Fibroblast of the conjunctiva (primary cell): ENCODE measurements around the gene GDI1.
A peak's percentile ranks its signal among the peaks of the same experiment; 100 is the strongest.

Source experiments
- DNase-seq: peaks from one replicate; pipeline ENCODE4 v3.0.0-alpha.2; 2010; ENCODE audit warnings: low read depth

GDI1 gene

DNA sequence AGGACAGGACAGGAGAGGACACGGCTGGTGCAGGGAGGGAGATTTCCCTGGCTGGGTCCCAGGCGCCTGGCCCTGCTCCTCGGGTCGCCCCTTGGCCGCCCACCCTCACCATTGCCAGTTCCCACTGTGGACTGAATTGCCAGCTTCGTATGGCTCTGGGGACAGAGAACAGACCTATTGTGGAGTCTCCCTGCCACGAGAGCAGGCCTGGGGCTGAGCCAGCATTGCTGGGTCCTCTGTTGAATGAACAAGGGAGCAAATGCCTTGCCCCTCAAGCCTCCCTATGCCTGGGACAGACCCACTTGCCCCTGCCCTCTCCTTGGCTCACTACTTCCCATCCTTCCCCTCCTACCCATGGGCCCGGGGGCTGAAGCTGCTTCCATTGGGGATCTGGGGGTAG, 25.4 kb downstream of the GDI1 start:
- DNase-seq, result no peak

DNA sequence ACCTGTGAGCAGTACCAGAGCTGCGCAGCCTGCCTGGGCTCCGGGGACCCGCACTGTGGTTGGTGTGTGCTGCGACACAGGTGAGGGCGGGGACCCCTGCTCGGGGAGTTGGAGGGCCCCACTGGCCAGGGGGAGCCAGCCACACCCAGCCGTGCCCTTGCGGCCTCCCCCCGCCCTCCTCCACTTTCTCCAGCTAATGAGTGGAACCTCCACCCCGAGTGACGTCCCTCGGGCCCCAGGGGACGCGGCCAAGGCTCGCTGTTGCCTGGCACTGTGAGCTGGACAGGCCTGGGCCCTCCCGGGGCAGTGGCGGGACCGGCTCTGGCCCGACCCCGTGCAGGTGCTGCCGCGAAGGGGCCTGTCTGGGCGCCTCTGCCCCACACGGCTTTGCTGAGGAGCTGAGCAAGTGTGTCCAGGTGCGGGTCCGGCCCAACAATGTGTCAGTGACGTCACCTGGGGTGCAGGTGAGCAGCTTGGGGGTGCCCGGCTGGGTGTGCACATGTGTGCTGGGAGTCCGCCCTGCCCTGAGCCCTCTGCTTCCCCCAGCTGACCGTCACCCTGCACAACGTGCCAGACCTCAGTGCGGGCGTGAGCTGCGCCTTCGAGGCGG, 26.8 kb downstream of the GDI1 start:
- no peak for DNase-seq

DNA sequence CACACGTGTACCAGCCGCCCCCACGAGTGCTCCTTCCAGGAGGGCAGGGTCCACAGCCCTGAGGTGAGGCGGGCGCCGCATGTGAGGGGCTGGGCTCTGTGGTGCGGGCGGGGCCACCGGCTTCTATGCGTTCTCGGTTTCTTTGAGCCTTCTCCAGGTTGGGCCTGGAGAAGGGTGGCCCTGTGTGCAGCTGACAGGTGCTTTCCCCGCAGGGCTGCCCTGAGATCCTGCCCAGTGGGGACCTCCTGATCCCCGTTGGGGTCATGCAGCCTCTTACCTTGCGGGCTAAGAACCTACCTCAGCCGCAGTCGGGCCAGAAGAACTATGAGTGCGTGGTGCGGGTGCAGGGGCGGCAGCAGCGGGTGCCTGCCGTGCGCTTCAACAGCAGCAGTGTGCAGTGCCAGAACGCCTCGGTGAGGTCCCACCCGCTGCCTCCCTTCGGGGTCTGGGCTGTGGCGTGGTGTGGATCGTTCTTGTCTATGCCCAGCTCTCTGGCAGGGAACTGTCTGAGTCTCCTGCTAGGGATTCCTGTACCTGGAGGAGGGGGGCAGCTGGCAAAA, 27.9 kb downstream of the GDI1 start:
- no peak for DNase-seq

DNA sequence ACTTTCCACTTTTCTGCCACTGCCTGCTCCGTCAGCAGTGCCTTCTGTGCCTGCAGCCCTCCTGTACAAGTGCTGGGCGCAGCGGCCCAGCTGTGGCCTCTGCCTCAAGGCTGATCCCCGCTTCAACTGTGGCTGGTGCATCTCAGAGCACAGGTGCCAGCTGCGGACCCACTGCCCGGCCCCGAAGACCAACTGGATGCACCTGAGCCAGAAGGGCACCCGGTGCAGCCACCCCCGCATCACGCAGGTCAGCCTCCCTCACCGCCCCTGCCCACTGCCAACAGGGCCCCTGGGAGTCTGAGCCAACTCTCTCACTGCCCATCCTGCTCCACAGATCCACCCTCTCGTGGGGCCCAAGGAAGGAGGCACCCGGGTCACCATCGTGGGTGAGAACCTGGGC, 28.6 kb downstream of the GDI1 start:
- no peak for DNase-seq

DNA sequence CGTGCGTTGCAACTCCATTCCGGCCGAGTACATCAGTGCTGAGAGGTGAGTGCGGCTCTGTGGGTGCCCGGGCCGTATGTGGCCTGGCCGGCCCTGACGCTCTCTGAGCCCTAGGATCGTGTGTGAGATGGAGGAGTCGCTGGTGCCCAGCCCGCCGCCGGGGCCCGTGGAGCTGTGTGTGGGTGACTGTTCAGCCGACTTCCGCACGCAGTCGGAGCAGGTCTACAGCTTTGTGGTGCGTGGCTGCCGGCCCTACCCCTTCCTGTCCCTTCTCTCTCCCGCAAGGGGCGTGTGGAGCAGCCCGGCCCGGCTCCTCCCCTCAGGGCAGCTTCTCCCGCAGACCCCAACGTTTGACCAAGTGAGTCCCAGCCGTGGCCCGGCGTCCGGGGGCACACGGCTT, 29.1 kb downstream of the GDI1 start:
- DNase-seq, result no peak

DNA sequence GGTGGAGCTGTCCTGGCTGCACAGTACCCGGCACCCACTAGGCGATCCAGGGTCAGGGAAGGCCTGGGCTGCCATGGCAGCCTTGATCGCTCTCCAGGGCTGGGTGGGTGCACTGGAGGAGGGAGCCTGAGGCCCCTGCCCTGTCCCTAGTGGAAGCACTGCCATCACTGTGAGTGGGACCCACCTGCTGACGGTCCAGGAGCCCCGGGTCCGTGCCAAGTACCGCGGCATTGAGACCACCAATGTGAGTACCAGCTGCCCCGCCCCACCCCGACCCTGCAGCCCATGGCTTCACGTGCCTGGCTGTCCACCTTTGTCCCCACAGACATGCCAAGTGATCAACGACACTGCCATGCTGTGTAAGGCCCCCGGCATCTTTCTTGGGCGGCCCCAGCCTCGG, 30.0 kb downstream of the GDI1 start:
- no peak for DNase-seq

DNA sequence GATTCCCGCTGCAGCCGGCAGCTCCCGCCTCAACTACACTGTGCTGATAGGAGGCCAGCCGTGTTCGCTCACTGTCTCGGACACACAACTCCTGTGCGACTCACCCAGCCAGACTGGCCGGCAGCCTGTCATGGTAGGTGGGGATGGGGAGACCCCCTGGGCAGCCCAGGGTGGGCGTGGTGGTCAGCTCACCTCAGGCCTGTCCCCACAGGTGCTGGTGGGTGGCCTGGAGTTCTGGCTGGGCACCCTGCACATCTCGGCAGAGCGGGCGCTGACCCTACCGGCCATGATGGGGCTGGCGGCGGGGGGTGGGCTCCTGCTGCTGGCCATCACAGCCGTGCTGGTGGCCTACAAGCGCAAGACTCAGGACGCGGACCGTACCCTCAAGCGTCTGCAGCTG, 30.6 kb downstream of the GDI1 start:
- no peak for DNase-seq

DNA sequence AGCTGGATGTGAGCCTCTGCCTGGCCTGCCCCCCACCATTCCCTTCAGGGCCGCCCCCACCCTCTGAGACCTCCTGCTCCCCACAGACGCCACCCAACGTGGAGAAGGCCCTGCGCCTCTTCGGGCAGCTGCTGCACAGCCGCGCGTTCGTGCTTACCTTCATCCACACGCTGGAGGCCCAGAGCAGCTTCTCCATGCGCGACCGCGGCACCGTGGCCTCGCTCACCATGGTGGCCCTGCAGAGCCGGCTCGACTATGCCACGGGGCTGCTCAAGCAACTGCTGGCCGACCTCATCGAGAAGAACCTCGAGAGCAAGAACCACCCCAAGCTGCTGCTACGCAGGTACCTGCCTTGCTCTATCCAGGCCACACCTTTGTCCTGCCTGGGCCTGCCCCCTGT, 31.3 kb downstream of the GDI1 start:
- no peak for DNase-seq

DNA sequence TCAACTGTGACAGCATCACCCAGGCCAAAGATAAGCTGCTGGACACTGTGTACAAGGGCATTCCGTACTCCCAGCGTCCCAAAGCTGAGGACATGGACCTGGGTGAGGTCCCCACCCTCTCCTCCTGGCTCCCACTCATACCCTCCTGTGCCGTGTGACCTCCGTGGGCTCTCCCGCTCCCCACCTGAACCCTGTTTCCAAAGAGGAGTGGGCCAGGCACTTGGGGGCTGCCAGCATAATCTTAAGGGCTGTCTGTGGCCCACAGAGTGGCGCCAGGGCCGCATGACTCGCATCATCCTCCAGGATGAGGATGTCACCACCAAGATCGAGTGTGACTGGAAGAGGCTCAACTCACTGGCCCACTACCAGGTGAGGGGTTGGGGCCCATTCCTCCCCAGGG, 32.2 kb downstream of the GDI1 start:
- no peak for DNase-seq

DNA sequence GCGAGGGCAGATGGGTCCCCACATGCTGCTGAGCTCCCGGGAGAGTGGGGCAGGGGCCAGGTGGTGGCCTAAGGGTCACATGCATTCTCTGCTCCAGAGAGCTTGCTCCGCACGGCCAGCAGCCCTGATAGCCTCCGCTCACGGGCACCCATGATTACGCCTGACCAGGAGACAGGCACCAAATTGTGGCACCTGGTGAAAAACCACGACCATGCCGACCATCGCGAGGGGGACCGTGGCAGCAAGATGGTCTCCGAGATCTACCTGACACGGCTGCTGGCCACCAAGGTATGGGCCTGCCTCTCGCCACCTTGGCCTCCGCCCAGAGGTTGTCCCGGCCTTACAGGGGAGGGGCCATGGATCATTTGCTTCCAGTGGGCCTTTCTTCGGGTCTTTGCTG, 32.9 kb downstream of the GDI1 start:
- no peak for DNase-seq

DNA sequence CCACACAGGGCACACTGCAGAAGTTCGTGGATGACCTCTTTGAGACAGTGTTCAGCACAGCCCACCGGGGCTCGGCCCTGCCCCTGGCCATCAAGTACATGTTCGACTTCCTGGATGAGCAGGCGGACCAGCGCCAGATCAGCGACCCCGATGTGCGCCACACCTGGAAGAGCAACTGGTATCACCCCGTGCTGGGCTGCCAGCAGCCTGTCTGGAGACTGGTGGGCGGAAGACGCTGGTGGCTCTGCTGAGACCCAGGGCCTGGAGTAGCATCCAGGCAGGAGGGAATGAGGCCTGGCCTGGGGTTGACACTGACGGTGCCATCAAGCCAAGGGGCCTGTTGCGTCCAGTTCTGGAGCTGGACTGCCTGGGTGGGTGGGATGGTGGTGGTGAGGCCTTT, 33.5 kb downstream of the GDI1 start:
- no peak for DNase-seq

DNA sequence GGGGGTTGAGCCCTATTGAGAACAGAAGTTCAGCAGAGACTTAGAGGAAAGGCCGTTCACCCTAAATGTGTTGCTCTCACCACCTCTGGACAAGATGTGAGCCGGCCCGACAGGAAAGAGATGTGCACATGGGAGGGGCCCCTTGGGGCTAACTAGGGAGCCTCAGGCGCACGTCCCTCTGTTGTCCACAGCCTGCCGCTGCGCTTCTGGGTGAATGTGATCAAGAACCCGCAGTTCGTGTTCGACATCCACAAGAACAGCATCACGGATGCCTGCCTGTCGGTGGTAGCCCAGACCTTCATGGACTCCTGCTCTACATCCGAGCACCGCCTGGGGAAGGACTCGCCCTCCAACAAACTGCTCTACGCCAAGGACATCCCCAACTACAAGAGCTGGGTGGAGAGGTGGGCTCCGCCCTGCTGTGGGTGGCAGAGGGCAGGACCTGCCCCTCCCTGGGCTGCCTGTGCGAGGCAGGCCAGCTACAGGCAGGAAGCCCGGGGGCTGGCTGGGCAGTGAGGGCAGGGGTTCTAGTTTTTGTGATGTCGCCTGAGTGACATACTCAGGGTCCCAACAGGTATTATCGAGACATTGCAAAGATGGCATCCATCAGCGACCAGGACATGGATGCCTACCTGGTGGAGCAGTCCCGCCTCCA, 34.1 kb downstream of the GDI1 start:
- no peak for DNase-seq

DNA sequence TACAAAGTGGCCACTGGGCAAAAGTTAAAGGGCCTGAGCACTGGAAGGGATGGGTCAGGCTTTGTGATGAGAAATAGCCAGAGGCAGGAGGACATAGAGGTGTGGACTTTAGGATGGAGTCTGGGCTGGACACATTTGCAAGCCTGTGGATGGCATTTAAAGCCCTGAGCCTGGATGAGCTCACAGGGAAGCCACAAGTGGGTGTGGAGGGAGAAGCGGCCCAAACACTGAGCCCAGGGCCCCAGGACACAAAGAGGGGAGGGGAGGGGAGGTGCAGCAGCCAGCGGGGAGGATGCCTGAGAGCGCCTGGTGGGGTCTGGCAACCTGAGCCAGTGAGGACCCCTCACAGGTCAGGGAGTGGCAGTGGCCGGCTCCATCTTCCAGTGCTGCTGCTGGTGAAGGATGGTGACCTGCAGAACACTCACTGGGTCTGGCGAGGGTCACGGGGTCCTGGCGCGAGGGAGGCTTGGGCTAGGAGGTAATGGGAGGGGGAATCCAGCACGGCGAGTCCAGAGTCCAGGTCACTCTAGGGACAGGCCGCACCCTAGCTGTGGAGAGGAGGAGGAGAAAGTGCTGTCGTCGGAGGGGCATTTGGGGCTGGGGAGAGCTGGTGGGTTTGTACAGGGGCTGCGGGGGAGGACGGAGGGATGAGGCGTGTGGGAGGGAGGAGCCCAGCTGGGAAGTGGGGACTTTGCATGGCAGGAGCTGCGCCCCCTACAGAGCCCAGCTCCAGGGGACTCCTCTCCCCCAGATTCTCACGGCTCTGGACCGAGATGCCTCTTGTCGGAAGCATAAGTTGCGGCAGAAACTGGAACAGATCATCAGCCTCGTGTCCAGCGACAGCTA, 35.1 kb downstream of the GDI1 start:
- DNase-seq, result no peak

DNA sequence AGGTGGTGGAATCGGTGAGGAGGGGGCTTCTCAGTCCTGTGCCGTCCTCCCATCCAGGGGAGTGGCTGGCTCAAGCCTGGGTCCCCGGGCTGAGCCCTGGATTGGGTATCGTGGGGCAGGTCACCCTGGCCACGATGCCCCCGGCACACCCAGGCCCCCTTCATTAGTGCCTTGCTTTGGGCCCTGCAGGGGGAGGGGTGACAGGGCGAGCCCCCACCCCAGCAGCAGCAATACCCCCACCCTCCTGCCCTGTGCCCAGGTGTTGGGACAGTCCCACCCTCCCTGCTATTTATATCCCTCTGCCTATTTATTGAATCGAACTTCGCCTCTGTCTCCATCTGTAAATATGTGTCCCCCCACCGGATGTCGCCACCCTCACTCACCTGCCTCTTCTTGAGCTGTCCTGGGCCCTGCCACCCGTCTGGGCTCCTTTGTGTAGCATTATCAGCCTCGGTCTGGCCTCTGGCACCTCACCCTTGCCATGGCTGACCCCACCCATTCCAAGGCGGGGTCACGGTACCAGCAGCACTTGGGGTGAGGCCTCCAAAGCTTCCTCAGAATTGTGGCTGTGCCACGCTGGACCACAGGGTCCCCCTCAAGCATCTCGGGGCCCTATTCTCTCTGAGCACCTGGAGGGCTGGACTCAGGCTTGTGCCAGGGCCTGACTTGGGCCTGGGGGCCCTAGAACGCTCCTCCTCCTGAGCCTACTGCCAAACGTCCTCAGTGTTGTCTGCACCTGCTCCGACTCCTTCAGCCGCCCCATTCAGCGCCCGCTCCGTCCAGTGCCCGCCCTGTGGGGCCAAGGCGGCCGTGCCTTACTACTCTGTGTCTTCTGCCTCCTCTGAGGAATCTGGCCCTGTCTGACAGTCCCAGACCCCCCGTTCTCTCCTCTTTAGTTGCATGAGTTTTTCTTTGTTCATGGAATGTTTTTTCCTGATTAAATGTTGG, 36.0 kb downstream of the GDI1 start:
- no peak for DNase-seq

DNA sequence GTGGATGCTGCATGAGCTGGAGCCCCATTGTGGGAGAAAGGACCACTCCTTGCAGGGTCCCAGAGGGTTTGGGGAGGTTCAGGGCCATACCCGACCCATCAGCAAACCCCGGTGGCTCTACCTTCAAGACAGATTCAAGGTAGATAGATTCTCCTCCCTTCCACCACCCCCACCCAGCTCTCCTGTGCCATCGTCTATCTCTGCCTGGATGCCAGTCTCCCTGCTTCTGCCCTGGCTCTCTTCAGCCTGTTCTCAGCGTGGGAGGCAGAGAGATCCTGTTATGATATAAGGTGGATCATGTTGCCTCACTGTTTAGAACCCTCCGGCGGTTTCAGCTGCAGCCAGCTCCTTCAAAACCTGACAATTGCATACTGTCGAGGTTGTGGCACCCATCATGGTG, 36.7 kb downstream of the GDI1 start:
- DNase-seq, result no peak

DNA sequence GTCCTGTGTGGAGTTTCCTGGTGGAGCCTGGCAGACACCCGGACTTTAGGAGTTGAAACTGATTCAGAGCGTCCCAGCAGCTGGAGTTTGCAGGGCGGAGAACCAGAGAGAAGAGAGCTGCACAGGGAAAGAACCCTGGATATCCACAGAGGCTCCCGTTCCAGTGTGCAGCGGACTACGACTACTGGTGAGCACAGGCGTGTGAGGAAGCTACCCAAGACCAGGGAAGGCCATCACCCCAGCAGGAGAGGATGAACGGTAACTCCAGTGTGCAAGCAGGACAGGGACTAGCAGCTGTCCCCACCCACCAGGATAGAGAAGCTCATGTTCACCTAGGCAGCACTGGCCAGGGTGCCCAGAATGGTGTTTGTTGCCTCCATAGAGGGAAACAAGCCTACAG, 39.9 kb downstream of the GDI1 start:
- DNase-seq, result no peak

DNA sequence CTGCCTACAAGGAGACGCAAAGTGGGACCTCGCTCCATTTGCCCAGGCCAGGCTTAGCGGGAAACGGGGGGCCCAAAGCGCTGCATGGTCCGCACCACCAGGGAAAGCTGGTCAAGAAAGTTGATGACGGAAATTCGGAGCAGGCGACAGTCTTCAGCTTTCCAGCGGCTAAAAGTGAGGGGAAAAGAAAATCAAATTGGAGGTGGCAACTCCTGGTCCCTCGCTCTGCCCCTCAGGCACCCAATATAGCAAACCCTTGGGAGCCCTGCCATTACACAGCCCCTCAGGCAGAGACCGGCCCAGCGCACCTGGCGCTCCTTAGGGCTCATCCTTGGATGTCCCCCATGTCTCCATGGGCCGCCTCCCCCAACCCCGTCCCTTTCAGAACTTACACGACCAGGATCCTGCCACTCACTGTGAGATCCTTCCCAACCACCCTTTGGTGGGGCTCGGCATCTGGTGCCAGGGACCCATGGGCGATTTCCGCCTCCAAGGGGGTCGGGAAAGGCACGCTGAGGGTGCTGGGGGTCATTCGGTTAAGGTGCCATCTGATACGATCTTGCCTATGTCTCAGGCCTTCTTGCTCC, 41.0 kb downstream of the GDI1 start:
- DNase-seq, result no peak

DNA sequence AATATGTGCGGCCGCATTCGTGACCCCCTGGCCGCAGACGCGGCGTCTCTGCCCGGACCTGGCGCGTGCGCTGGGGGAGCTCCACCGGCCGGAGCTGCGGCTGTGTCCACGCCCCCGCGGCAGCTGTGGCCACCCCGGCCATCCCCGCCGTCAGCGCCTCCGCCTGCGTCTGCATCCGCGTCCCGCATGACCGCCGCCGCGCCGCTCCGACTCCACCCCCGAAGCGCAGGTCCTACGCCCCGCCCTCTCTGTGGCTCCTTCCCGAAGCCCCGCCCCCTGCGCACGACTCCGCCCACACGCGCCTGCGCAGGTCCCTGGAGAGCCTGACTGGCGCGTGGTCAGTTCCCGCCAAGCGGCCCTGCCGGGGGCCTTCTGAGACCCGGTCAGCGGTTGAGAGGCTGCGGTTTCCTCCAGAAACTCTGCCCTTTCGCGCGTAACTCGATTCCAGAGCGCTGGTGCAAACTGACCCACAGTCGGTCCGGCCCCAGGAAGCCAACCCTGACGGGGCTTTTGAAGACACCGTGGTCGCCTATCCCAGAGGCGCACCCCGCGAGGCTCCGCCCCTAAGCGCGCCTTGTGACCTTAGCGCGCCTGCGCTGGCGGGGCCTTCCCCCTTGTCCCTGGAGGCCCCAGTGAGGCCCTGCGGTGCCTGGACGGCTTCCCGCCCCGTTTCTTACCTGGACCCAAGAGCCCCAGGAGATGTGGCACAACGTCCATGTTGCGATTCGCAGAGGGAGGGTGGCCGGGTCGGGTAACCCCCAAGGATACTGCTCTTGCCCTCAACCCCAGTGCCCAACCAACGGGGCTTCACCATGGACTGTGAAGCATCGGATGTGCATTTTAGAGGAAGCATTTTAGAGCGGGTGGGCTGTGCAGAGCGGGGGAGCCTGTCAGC, 42.0 kb downstream of the GDI1 start, which contains the start of gene LAGE3:
Gene LAGE3, minus strand, starts transcription at position 554 of the 895 bp plus-strand sequence. Its CDS starts 366 bp downstream, at position 188.
- peak; percentile 76 for DNase-seq

DNA sequence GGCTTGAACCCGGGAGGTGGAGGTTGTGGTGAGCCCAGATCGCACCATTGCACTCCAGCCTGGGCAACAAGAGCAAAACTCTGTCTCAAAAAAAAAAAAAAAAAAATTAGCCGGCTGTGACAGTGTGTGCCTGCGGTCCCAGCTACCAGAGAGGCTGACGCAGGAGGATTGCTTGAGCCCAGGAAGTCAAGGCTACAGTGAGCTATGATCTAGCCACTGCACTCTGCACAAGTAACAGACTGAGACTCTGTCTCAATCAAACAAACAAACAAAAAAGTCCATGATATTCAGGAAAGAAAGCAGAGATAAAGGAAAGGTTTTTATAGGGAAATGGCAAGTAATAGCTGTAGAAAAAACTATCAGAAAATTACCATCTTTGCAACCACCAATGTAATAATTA, 44.2 kb downstream of the GDI1 start:
- DNase-seq, result no peak

DNA sequence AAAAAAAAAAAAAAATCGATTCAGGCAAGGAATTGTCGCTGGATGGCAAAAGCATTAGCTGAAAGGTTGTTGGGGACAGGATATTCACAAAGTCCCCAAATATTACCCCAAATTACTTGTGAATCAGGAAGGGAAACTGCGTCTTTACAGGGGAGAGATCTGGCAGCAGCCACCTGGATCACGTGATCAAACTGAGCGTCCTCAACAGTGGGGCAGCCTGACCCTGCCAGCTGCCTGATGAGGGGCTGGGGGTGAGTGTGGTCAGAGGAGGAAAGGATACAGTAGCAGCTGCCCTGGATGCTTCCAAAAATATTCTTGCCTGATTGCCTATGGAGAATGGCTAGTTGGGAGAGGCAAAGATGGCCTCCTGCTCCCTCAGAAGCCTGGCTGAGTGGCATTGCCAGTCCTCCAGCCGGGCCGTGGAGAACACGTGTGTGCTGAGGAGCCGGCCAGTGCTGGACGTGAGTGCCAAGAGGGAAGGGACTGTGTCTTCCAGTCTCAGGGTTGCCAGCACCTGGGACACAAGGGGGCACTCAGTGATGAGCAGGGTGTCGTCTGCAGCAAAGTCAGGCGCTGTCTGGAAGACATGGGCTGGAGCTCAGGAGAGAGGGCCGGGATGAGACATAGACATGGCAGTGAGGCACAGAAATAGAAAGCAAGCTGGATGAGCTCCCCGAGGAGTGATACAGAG, 45.1 kb downstream of the GDI1 start:
- no peak for DNase-seq
